Coronary artery (tissue), 2 donors: ENCODE measurements around the gene CHRNB2.
A peak's percentile ranks its signal among the peaks of the same experiment; 100 is the strongest.

ENCODE experiments used
- DNase-seq: peaks from one replicate; pipeline ENCODE4 v3.0.0-alpha.2; 2017; ENCODE audit warnings: low spot score
- H3K27ac ChIP-seq, 2 donors: fragments of 200-600 bp; sonication (generic); one replicate each; pipeline ENCODE4 v1.5.1; 2016 to 2019
- H3K4me3 ChIP-seq: fragments of 200-600 bp; sonication (generic); 2 replicates; pipeline ENCODE4 v1.5.1; 2016; ENCODE audit warnings: mild to moderate bottlenecking, moderate library complexity
- TF ChIP-seq, protein P1 (sequence below): fragments of 200-600 bp; sonication (generic); IDR thresholded peaks from one replicate; pipeline ENCODE4 v1.5.1; 2019; ENCODE audit warnings: antibody characterized with exemption

CHRNB2 gene

DNA sequence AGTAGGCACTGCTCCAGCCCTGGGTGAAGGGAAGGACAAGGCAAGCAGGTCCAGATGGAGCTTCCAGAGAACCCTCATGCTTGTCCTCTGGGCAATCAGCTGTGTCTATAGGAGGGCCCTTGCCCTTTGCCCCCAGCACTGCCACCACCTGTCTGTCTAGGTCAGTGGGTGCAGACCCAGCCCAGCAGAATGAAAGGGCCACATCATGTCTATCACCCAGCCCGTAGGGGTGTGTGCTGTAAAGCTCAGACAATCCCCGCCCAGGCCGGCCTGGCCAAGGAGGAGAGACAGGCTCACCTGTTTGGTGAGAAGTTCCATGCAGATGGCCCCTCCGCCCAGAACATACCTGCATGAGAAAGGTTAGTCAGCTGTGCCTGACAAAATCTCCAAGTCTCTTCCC lies 16.1 kb upstream of the CHRNB2 start:
- no peak for DNase-seq
- no peak overlapping the region for H3K27ac ChIP-seq
- TF ChIP-seq, protein P1, sequence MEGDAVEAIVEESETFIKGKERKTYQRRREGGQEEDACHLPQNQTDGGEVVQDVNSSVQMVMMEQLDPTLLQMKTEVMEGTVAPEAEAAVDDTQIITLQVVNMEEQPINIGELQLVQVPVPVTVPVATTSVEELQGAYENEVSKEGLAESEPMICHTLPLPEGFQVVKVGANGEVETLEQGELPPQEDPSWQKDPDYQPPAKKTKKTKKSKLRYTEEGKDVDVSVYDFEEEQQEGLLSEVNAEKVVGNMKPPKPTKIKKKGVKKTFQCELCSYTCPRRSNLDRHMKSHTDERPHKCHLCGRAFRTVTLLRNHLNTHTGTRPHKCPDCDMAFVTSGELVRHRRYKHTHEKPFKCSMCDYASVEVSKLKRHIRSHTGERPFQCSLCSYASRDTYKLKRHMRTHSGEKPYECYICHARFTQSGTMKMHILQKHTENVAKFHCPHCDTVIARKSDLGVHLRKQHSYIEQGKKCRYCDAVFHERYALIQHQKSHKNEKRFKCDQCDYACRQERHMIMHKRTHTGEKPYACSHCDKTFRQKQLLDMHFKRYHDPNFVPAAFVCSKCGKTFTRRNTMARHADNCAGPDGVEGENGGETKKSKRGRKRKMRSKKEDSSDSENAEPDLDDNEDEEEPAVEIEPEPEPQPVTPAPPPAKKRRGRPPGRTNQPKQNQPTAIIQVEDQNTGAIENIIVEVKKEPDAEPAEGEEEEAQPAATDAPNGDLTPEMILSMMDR: no peak
- H3K4me3 ChIP-seq: no peak overlapping the region

DNA sequence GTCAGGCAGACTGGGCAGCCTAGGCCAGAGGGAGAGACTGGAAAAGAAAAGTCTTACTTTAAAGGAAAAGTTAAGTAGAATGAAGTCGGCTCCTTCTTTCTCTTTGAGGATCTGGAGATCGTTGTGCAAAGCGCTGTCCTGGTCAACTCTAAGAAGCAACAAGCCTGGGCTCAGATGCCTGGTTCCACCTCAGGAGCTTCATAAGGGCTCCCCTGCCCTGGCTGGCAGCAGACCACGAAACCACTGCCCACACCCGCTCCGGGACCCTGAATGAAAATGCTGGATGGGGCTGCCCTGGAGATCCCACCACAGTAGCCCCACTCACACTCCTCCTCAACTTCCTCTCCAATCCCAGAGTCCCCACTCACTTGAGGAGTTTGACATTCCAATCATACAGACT lies 15.5 kb upstream of the CHRNB2 start:
- TF ChIP-seq, protein P1: no peak
- DNase-seq: no peak
- H3K4me3 ChIP-seq: no peak overlapping the region
- H3K27ac ChIP-seq: no peak overlapping the region

DNA sequence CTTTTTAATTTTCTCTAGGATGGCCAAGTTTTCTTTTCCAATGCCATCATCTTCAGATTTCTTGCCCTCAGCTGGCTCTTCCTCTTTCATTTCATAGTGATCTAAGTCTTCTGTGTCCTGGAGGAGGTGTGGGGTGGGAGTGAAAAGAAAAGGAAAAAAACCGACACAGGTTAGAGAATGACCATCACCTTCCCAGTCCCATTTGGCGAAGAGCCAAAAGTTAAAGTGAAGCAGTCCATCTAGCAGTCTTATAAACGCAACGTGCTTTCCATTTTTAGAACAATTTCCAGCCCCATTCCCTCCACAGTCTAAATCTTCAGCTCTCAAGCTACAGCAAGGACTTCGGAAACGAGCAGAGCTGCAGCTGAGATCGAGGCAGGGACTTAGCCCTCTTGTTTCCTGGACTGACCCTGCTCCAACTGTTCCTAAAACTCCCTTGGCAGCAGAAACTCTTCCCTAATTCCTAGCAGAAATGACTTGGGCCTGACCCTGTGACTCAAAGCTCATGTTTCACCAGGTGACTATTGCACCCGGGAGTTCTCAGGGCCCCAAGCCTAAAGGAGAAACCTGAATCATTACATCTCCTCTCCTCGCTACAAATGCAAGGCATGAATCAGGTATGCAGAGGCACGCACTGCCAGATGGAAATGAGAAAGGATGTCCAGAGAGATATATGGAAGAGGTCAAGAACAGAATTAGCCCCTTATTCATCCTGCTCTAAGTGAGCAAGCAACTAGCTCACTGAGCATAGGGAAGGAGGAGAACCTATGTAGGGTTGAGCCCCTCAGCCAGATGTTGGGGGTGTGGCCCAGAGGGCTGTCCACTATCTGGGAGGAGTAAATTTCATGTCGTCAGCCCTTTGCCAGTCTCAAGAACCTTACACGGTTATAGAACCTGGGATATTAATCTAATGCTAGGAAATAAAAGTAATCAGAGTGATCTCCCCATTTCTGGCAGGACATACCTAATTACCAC lies 14.2 kb upstream of the CHRNB2 start:
- no peak for DNase-seq
- Histone ChIP-seq H3K27ac (no peak overlapping the region), H3K4me3 (no peak overlapping the region)
- TF ChIP-seq, protein P1: no peak

DNA sequence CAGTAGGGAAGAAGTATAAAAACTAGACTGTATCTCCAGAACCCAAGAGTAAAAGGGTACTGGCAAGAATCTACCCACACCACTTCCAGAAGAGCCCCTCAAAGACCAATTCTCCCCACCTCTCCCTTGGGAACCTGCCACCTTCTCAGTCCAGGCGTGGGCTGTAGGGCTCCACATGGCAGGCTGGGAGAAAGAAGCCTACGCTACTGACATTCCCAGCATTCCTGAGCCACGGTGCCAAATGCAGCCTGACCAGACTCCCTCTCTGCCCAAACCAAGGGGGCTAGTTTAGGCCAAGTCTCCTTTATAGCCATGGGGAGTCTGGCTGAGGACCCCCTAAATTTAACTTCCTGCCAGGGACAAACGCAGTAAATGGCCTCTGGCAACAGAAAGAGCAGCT lies 11.2 kb upstream of the CHRNB2 start:
- peak overlapping the region; percentile 98 for H3K4me3 ChIP-seq
- no peak for DNase-seq
- TF ChIP-seq, protein P1: no peak

DNA sequence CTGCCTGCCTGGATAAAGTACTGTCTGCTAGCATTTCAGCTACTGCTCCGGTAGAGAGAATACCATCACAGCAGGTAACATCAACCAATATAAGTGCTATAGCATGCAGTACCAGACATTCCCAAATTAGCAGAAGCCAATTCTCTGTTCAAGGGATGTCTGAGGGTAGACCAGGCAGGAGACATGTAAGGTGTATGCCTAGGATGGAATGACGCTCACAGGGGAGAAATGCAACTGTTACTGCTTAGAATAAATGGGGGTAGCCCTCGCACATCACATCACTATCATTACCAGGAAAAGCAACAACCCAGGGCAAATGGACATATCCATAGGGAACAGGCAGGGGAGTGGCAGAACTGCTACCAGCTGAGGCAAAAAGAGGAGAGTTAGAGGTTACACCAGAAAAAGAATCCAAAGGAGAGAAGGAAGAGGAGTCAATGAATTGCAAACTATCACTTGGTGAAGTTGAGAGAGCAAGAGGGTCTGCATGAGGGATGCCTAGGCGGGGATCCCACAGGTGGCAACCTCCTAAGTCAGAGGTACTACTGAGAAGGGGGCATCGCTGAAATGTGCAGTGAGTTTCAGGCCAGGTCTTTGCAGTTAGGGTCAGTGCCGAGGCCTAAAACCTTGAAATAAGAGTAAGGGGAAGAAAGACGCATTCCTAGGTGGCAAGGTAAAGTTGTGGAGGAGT lies 10.2 kb upstream of the CHRNB2 start:
- Histone ChIP-seq H3K27ac (peak overlapping the region; percentile 86 to 95), H3K4me3 (peak overlapping the region; percentile 98)
- no peak for DNase-seq
- TF ChIP-seq, protein P1: no peak

More for the DNA sequence above, 11.2 kb upstream of the CHRNB2 start:
- H3K27ac ChIP-seq: peak overlapping the region in 1 of 2 donors; percentile 95

DNA sequence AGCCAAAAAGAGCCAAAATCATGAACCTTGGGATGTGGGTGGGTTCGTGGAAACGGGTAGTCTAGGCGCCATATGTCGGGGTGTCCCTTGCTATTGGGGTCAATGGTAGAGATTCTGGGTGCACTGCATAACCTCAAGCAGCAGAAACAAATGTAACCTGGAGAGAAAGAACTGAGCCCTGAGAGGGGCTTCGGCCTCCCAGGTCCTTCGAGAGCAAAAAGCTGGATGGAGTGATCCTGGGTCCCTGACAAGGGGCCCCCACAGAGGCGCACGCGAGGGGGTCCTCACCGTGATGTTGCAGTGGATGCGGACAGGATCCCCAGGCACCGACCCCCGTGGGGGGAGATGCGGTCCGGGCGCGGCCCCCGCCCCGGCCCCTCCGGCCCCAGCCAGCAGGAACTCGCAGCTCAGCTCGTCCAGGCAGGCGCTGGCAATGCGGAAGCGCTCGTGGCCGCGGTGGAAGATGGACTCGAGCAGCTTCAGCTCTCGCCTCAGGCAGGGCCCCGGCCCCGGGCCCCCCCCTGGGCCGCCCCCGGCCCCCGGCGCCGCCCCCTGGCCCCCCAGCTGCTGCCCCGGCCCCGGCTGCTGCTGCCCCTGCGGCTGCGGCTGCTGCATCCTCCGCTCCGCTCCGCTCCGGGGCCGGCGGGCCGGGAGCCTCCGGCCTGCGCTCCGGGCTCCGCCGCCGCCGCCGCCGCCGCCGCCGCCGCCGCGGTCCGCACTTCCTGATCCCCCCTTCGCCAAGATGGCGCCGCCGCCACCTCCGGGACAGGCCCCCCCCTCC lies 9.4 kb upstream of the CHRNB2 start, which contains the start of gene UBE2Q1:
TSS of gene UBE2Q1 (minus strand) at position 724 of the 781 bp plus-strand sequence. CDS start at position 615, 109 bp downstream.
- H3K27ac ChIP-seq: peak within 1 kb of the TSS; percentile 86 to 95
- TF ChIP-seq, protein P1: no peak
- H3K4me3 ChIP-seq: peak within 1 kb of the TSS; percentile 98
- no peak for DNase-seq
